Measurements from ENCODE around the gene ATRNL1. TPM values are rescaled to one million over a fixed set of nuclear protein-coding genes. Genes with fewer than 3 reads are reported as not detected.

The ATRNL1 gene
- total RNA-seq, 1 experiment from 2014 or later, result not detected

GRCh38 chr10:115949282-115949844 lies 856.2 kb downstream of the ATRNL1 start:
- Mint-ChIP-seq H3K27ac (ENCODE audit: unreplicated experiment) (no peak overlapping the region), H3K36me3 (ENCODE audit: insufficient read depth, unreplicated experiment) (no peaks in the 10 kb centered on the region), H3K4me3 (ENCODE audit: unreplicated experiment) (no peak overlapping the region), H3K27me3 (ENCODE audit: insufficient read depth, unreplicated experiment) (no peaks in the 10 kb centered on the region), H3K9me3 (ENCODE audit: unreplicated experiment) (peaks cover 10% of the 10 kb centered on the region), H3K4me1 (ENCODE audit: low read depth, unreplicated experiment) (peaks cover 16% of the 10 kb centered on the region)
- H3K4me3 ChIP-seq (ENCODE audit: low read depth, low read length), result no peak overlapping the region
- H3K9me3 ChIP-seq, result no peaks in the 10 kb centered on the region
- POLR2A ChIA-PET, result no interaction called here
- no TSS peak for BruUV-seq (replicated peaks)
- no peaks in the 10 kb centered on the region for H3K27me3 ChIP-seq (replicated peaks; ENCODE audit: control insufficient read depth, insufficient read depth, low read length)
- no peaks in the 10 kb centered on the region for H3K36me3 ChIP-seq (ENCODE audit: control insufficient read depth, insufficient read depth, low read length)
- peaks cover 30% of the 10 kb centered on the region for H3K4me1 ChIP-seq
- intact Hi-C loops (cut with micrococcal nuclease; ENCODE audit: unreplicated experiment), result no loop called here
- CTCF ChIA-PET, result no interaction called here
- TF ChIP-seq, protein P1, sequence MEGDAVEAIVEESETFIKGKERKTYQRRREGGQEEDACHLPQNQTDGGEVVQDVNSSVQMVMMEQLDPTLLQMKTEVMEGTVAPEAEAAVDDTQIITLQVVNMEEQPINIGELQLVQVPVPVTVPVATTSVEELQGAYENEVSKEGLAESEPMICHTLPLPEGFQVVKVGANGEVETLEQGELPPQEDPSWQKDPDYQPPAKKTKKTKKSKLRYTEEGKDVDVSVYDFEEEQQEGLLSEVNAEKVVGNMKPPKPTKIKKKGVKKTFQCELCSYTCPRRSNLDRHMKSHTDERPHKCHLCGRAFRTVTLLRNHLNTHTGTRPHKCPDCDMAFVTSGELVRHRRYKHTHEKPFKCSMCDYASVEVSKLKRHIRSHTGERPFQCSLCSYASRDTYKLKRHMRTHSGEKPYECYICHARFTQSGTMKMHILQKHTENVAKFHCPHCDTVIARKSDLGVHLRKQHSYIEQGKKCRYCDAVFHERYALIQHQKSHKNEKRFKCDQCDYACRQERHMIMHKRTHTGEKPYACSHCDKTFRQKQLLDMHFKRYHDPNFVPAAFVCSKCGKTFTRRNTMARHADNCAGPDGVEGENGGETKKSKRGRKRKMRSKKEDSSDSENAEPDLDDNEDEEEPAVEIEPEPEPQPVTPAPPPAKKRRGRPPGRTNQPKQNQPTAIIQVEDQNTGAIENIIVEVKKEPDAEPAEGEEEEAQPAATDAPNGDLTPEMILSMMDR (IDR thresholded peaks at IDR 0.05; ENCODE audit: insufficient read depth in 1 of 2, low read depth in 1 of 2, low read length in 1 of 2, severe bottlenecking in 1 of 2, unreplicated experiment in 1 of 2), result no peak
- DNase-seq, result no peak

DNA sequence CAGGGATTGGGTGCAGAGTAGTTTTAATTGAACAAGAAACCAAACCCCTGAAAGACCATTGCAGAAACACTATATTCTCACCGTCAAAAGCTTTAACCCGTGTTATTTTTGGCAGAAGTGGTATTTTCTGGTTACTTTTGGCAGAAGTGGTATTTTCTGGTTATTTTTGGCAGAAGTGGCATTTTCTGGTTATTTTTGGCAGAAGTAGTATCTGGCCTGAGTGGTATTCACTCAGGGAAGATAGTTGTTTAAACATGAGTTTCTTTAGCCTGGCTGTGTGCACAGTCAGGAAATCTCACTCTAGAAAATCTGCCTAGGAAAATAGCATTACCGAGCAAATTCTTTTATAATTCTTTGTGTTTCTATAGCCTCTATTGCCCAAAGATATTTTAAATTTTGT lies 857.2 kb downstream of the ATRNL1 start:
- H3K36me3 ChIP-seq (ENCODE audit: control insufficient read depth, insufficient read depth, low read length), result no peaks in the 10 kb centered on the region
- no peak for DNase-seq
- TF ChIP-seq, protein P1 (IDR thresholded peaks at IDR 0.05; ENCODE audit: insufficient read depth in 1 of 2, low read depth in 1 of 2, low read length in 1 of 2, severe bottlenecking in 1 of 2, unreplicated experiment in 1 of 2), result no peak
- peaks cover 13% of the 10 kb centered on the region for H3K4me1 Mint-ChIP-seq (ENCODE audit: low read depth, unreplicated experiment)
- peaks cover 7% of the 10 kb centered on the region for H3K9me3 Mint-ChIP-seq (ENCODE audit: unreplicated experiment)
- no TSS peak for BruUV-seq (replicated peaks)
- ChIA-PET CTCF (no interaction called here), POLR2A (no interaction called here)
- no peak overlapping the region for H3K27ac Mint-ChIP-seq (ENCODE audit: unreplicated experiment)
- intact Hi-C loops (cut with micrococcal nuclease; ENCODE audit: unreplicated experiment), result no loop called here
- H3K36me3 Mint-ChIP-seq (ENCODE audit: insufficient read depth, unreplicated experiment), result no peaks in the 10 kb centered on the region
- no peaks in the 10 kb centered on the region for H3K27me3 Mint-ChIP-seq (ENCODE audit: insufficient read depth, unreplicated experiment)
- no peaks in the 10 kb centered on the region for H3K27me3 ChIP-seq (replicated peaks; ENCODE audit: control insufficient read depth, insufficient read depth, low read length)
- H3K4me3 Mint-ChIP-seq (ENCODE audit: unreplicated experiment), result no peak overlapping the region
- H3K4me3 ChIP-seq (ENCODE audit: low read depth, low read length), result no peak overlapping the region
- H3K9me3 ChIP-seq, result no peaks in the 10 kb centered on the region
- peaks cover 30% of the 10 kb centered on the region for H3K4me1 ChIP-seq

DNA sequence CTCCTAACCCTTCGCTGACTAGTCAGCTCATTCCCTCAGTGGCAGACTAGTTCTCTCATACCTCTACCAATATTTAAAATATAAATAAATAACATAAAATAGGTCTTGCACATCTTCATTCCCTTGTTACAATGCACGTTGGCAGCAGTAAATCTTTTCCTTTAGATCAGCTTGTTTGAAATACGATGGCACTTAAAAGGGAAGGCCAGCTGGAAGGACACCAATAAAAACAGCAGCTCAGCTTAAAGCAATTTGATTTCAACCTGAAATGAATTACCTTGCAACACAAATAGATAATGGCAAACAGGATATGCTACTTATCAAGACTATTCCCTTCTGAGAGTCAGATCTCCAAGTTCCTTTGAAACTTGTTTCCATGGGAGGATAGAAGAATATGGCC lies 858.1 kb downstream of the ATRNL1 start:
- ChIA-PET CTCF (no interaction called here), POLR2A (no interaction called here)
- Mint-ChIP-seq H3K4me1 (ENCODE audit: low read depth, unreplicated experiment) (peaks cover 6% of the 10 kb centered on the region), H3K36me3 (ENCODE audit: insufficient read depth, unreplicated experiment) (no peaks in the 10 kb centered on the region), H3K27ac (ENCODE audit: unreplicated experiment) (no peak overlapping the region), H3K4me3 (ENCODE audit: unreplicated experiment) (no peak overlapping the region), H3K27me3 (ENCODE audit: insufficient read depth, unreplicated experiment) (no peaks in the 10 kb centered on the region), H3K9me3 (ENCODE audit: unreplicated experiment) (no peaks in the 10 kb centered on the region)
- Histone ChIP-seq H3K4me1 (peaks cover 23% of the 10 kb centered on the region), H3K9me3 (no peaks in the 10 kb centered on the region), H3K36me3 (ENCODE audit: control insufficient read depth, insufficient read depth, low read length) (no peaks in the 10 kb centered on the region), H3K27me3 (replicated peaks; ENCODE audit: control insufficient read depth, insufficient read depth, low read length) (no peaks in the 10 kb centered on the region), H3K4me3 (ENCODE audit: low read depth, low read length) (no peak overlapping the region)
- DNase-seq, result no peak
- TF ChIP-seq, protein P1 (IDR thresholded peaks at IDR 0.05; ENCODE audit: insufficient read depth in 1 of 2, low read depth in 1 of 2, low read length in 1 of 2, severe bottlenecking in 1 of 2, unreplicated experiment in 1 of 2), result no peak
- intact Hi-C loops (cut with micrococcal nuclease; ENCODE audit: unreplicated experiment), result no loop called here
- no TSS peak for BruUV-seq (replicated peaks)

All from Caco-2 (cell line).